ENCODE data around the gene ALPP. TPM values are rescaled to one million over a fixed set of nuclear protein-coding genes. Genes with fewer than 3 reads are reported as not detected.
"Not testable (repeated sequence)": the region's sequence is repeated elsewhere in the genome, so short reads cannot be mapped to it uniquely, and the experiment has no call there.

ALPP gene
- polyA plus RNA-seq, 3 donors: not detected

DNA sequence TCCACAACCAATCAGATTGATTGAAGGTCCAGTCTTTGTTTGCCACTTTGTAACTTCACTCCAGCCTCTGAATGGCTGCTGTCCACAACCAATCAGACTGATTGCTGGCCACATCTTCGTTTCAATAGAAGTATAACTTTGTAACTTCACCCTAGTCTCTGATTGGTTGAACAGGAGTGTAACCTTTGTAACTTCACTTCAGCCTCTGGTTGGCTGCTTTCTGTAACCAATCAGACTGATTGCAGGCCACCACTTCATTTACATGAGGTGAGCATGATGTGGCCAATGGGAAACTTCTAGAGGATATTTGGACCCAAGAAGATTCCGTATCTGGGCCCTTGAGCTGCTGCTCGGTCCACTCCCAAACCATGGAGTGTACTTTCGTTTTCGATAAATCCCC, 16.9 kb upstream of the ALPP start:
- Histone ChIP-seq H2AFZ (ENCODE audit: insufficient read depth, low read depth, low read length, poor library complexity, severe bottlenecking) (no peak overlapping the region), H3K27ac (ENCODE audit: low read depth in 1 of 2, low read length in 2 of 2) (no peak overlapping the region), H3K27me3 (ENCODE audit: control insufficient read depth in 2 of 2, insufficient read depth in 2 of 2, low read length in 2 of 2) (no peaks in the 10 kb centered on the region), H3K4me2 (replicated peaks; ENCODE audit: extremely low read depth, low read length, poor library complexity, severe bottlenecking) (no peak overlapping the region), H3K9me3 (replicated peaks in 1 of 2; ENCODE audit: control insufficient read depth in 1 of 2, insufficient read depth in 1 of 2, low read length in 2 of 2) (peaks cover 11 to 18% of the 10 kb centered on the region in 2 donors), H3K9ac (ENCODE audit: insufficient read depth, low read length, poor library complexity, severe bottlenecking) (no peak overlapping the region), H3K4me1 (ENCODE audit: control insufficient read depth in 1 of 2, insufficient read depth in 2 of 2, low read length in 2 of 2) (peaks cover 8 to 9% of the 10 kb centered on the region in 2 donors), H3K79me2 (ENCODE audit: insufficient read depth, low read length) (no peaks in the 10 kb centered on the region), H3K36me3 (replicated peaks in 1 of 2; ENCODE audit: control insufficient read depth in 1 of 2, insufficient read depth in 2 of 2, low read length in 2 of 2) (no peaks in the 10 kb centered on the region), H3K4me3 (replicated peaks in 1 of 3; ENCODE audit: low read depth in 2 of 3, low read length in 3 of 3) (no peak overlapping the region), H4K20me1 (ENCODE audit: insufficient read depth, low read length) (no peaks in the 10 kb centered on the region)
- Mint-ChIP-seq H3K27me3 (ENCODE audit: low read depth in 3 of 3) (peaks cover 3 to 6% (median 4%) of the 10 kb centered on the region in 3 donors), H3K36me3 (no peaks in the 10 kb centered on the region), H3K4me1 (peaks cover 16% of the 10 kb centered on the region), H3K27ac (no peak overlapping the region), H3K9me3 (peaks cover 7 to 17% (median 14%) of the 10 kb centered on the region in 7 donors), H3K4me3 (no peak overlapping the region)
- TF ChIP-seq, protein P1, sequence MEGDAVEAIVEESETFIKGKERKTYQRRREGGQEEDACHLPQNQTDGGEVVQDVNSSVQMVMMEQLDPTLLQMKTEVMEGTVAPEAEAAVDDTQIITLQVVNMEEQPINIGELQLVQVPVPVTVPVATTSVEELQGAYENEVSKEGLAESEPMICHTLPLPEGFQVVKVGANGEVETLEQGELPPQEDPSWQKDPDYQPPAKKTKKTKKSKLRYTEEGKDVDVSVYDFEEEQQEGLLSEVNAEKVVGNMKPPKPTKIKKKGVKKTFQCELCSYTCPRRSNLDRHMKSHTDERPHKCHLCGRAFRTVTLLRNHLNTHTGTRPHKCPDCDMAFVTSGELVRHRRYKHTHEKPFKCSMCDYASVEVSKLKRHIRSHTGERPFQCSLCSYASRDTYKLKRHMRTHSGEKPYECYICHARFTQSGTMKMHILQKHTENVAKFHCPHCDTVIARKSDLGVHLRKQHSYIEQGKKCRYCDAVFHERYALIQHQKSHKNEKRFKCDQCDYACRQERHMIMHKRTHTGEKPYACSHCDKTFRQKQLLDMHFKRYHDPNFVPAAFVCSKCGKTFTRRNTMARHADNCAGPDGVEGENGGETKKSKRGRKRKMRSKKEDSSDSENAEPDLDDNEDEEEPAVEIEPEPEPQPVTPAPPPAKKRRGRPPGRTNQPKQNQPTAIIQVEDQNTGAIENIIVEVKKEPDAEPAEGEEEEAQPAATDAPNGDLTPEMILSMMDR (IDR thresholded peaks at IDR 0.05): no peak
- WGBS (ENCODE audit: insufficient coverage): 100% methylated on average over 3 of the region's 5 CpGs
- no peak for DNase-seq
- intact Hi-C loops (cut with micrococcal nuclease): no loop called here

GRCh38 chr2:232362174-232362900, 16.2 kb upstream of the ALPP start:
- H3K4me3 Mint-ChIP-seq: no peak overlapping the region
- peaks cover 8 to 9% of the 10 kb centered on the region in 2 donors for H3K4me1 ChIP-seq (ENCODE audit: control insufficient read depth in 1 of 2, insufficient read depth in 2 of 2, low read length in 2 of 2)
- no peaks in the 10 kb centered on the region for H3K36me3 Mint-ChIP-seq
- no peaks in the 10 kb centered on the region for H3K27me3 ChIP-seq (ENCODE audit: control insufficient read depth in 2 of 2, insufficient read depth in 2 of 2, low read length in 2 of 2)
- no peak for DNase-seq
- 58% methylated on average over 6 of the region's 8 CpGs for WGBS (ENCODE audit: insufficient coverage)
- H3K4me1 Mint-ChIP-seq: peaks cover 16% of the 10 kb centered on the region
- no peak overlapping the region for H2AFZ ChIP-seq (ENCODE audit: insufficient read depth, low read depth, low read length, poor library complexity, severe bottlenecking)
- peaks cover 7 to 17% (median 13%) of the 10 kb centered on the region in 7 donors for H3K9me3 Mint-ChIP-seq
- H3K9ac ChIP-seq (ENCODE audit: insufficient read depth, low read length, poor library complexity, severe bottlenecking): no peak overlapping the region
- H3K27me3 Mint-ChIP-seq (ENCODE audit: low read depth in 3 of 3): peaks cover 3 to 5% (median 4%) of the 10 kb centered on the region in 3 donors
- intact Hi-C loops (cut with micrococcal nuclease): no loop called here
- H3K27ac ChIP-seq (ENCODE audit: low read depth in 1 of 2, low read length in 2 of 2): no peak overlapping the region
- no peak overlapping the region for H3K27ac Mint-ChIP-seq
- TF ChIP-seq, protein P1 (IDR thresholded peaks at IDR 0.05): no peak
- H3K36me3 ChIP-seq (replicated peaks in 1 of 2; ENCODE audit: control insufficient read depth in 1 of 2, insufficient read depth in 2 of 2, low read length in 2 of 2): no peaks in the 10 kb centered on the region
- H3K4me3 ChIP-seq (replicated peaks in 1 of 3; ENCODE audit: low read depth in 2 of 3, low read length in 3 of 3): no peak overlapping the region
- no peaks in the 10 kb centered on the region for H3K79me2 ChIP-seq (ENCODE audit: insufficient read depth, low read length)
- no peak overlapping the region for H3K4me2 ChIP-seq (replicated peaks; ENCODE audit: extremely low read depth, low read length, poor library complexity, severe bottlenecking)
- H3K9me3 ChIP-seq (replicated peaks in 1 of 2; ENCODE audit: control insufficient read depth in 1 of 2, insufficient read depth in 1 of 2, low read length in 2 of 2): peaks cover 11 to 18% of the 10 kb centered on the region in 2 donors
- no peaks in the 10 kb centered on the region for H4K20me1 ChIP-seq (ENCODE audit: insufficient read depth, low read length)

GRCh38 chr2:232363064-232363783, 15.3 kb upstream of the ALPP start:
- H3K27ac ChIP-seq (ENCODE audit: low read depth in 1 of 2, low read length in 2 of 2); H3K27me3 ChIP-seq (ENCODE audit: control insufficient read depth in 2 of 2, insufficient read depth in 2 of 2, low read length in 2 of 2); H3K36me3 ChIP-seq (replicated peaks in 1 of 2; ENCODE audit: control insufficient read depth in 1 of 2, insufficient read depth in 2 of 2, low read length in 2 of 2); intact Hi-C loops (cut with micrococcal nuclease); H3K79me2 ChIP-seq (ENCODE audit: insufficient read depth, low read length); H3K36me3 Mint-ChIP-seq; DNase-seq; H4K20me1 ChIP-seq (ENCODE audit: insufficient read depth, low read length); H3K27me3 Mint-ChIP-seq (ENCODE audit: low read depth in 3 of 3); H3K4me1 ChIP-seq (ENCODE audit: control insufficient read depth in 1 of 2, insufficient read depth in 2 of 2, low read length in 2 of 2): not testable (repeated sequence)
- WGBS (ENCODE audit: insufficient coverage): 63% methylated on average over 11 of the region's 12 CpGs
- Mint-ChIP-seq H3K4me3 (peak overlapping the region; percentile 85 to 94), H3K27ac (peak overlapping the region in 2 of 7 donors; percentile 10 to 17), H3K4me1 (peaks cover 16% of the 10 kb centered on the region), H3K9me3 (peaks cover 7 to 17% (median 13%) of the 10 kb centered on the region in 7 donors)
- Histone ChIP-seq H2AFZ (ENCODE audit: insufficient read depth, low read depth, low read length, poor library complexity, severe bottlenecking) (peak overlapping the region; percentile 93), H3K9me3 (replicated peaks in 1 of 2; ENCODE audit: control insufficient read depth in 1 of 2, insufficient read depth in 1 of 2, low read length in 2 of 2) (peaks cover 11 to 18% of the 10 kb centered on the region in 2 donors), H3K4me2 (replicated peaks; ENCODE audit: extremely low read depth, low read length, poor library complexity, severe bottlenecking) (peak overlapping the region; percentile 75), H3K4me3 (replicated peaks in 1 of 3; ENCODE audit: low read depth in 2 of 3, low read length in 3 of 3) (peak overlapping the region; percentile 2 to 72 (median 45)), H3K9ac (ENCODE audit: insufficient read depth, low read length, poor library complexity, severe bottlenecking) (peak overlapping the region; percentile 71)

All from CD14-positive monocyte (primary cell).